IPS DF 19.7 (cell line): ENCODE measurements around the gene KCNK2.

Source experiments
- DNase-seq: peaks from one replicate; pipeline ENCODE4 v3.0.0-alpha.2; 2013; ENCODE audit warnings: low read depth, low spot score

The KCNK2 gene

GRCh38 chr1:215251428-215251827, 168.9 kb downstream of the KCNK2 start:
- DNase-seq: no peak

- no peak for DNase-seq
Observed at GRCh38 chr1:215252164-215252563, 169.6 kb downstream of the KCNK2 start.

GRCh38 chr1:215256936-215257679, 174.6 kb downstream of the KCNK2 start:
- no peak for DNase-seq

- no peak for DNase-seq
Observed at GRCh38 chr1:215260711-215261110, 178.2 kb downstream of the KCNK2 start.

GRCh38 chr1:215262106-215262505, 179.6 kb downstream of the KCNK2 start:
- DNase-seq: no peak

GRCh38 chr1:215263636-215264035, 181.1 kb downstream of the KCNK2 start:
- DNase-seq: no peak

GRCh38 chr1:215264649-215265048, 182.1 kb downstream of the KCNK2 start:
- DNase-seq: no peak

GRCh38 chr1:215267495-215267894, 185.0 kb downstream of the KCNK2 start:
- DNase-seq: no peak

GRCh38 chr1:215269955-215270354, 187.4 kb downstream of the KCNK2 start:
- no peak for DNase-seq

- DNase-seq: no peak
Observed at GRCh38 chr1:215273838-215274516, 191.4 kb downstream of the KCNK2 start.

- no peak for DNase-seq
Observed at GRCh38 chr1:215276582-215276981, 194.0 kb downstream of the KCNK2 start.

- DNase-seq: no peak
Observed at GRCh38 chr1:215277532-215277931, 195.0 kb downstream of the KCNK2 start.

GRCh38 chr1:215279682-215280081, 197.1 kb downstream of the KCNK2 start:
- no peak for DNase-seq

GRCh38 chr1:215282557-215282956, 200.0 kb downstream of the KCNK2 start:
- DNase-seq: no peak

GRCh38 chr1:215285013-215285800, 202.7 kb downstream of the KCNK2 start:
- DNase-seq: no peak
